Hematopoietic multipotent progenitor cell treated with erythropoietin and hydrocortisone succinate and interleukin-3 and kit ligand, for 15 days (in vitro differentiated cells): Measurements from ENCODE around the gene PABPN1.
A peak's percentile ranks its signal among the peaks of the same experiment; 100 is the strongest.

Source experiments
- DNase-seq: peaks from one replicate; pipeline ENCODE4 v3.0.0-alpha.2; 2015; ENCODE audit warnings: low spot score

PABPN1 gene

DNA sequence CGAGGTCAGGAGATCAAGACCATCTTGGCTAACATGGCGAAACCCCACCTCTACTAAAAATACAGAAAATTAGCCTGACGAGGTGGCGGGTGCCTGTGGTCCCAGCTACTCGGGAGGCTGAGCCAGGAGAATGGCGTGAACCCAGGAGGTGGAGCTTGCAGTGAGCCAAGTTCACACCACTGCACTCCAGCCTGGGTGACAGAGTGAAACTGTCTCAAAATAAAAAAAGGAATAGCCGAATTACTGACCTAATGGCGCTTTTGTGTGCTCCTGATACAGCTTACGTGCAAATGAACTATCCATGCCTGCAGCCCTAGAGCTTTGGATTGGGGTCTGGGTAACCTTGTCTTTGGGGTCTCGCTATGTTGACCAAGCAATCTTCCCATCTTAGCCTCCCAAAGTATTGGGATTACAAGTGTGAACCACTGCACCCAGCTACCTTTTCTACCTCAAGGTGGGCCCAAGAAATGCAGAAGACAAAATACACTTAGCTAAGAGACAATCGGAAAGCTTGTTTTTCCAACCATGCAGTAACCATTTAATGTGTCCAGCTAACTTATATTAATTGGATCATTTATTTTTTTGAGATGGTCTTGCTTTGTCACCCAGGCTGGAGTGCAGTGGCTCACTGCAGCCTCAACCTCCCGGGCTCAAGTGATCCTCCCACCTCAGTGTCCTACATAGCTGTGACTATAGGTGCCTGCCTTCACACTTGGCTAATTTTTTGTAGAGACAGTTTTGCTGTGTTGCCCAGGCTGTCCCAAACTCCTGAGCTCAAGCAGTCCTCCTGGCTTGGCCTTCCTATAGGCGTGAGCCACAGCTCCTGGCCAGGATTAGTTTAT lies 5.5 kb downstream of the PABPN1 start:
- no peak for DNase-seq

DNA sequence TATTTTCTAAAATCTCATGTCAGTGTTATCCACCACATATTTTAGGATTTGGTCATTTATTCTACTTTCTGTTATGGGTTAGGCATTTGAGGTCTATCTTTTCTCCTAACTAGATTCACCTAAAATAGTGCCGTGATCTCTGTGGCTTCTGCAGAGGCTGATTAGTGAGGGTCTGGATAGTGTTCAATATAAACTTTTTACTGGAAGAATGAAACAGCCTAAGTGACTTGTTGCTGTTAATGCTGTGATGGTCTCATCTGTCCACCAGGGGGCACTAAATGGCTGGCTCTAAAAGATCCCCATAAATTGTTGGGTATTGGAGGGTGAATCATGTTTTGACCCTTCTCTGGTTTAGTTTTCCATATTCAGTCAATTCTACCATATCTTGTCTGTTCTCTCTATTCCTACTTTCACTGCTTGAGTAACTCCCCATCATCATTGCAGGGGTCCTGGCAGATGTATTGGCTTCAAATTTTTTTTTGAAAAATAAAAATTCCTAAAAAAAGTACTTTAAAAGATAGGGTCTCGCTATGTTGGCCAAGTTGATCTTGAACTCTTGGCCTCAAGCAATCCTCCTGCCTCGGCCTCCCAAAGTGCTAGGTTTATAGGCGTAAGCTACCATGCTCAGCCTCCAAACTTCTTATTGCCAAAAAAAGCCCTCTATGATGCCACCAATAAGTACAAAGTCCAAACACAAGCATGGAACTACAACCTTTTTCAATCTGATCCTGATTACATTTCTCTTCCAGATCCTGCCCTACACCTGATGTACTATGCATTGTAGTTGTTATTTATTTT lies 6.9 kb downstream of the PABPN1 start:
- DNase-seq: peak; percentile 80

DNA sequence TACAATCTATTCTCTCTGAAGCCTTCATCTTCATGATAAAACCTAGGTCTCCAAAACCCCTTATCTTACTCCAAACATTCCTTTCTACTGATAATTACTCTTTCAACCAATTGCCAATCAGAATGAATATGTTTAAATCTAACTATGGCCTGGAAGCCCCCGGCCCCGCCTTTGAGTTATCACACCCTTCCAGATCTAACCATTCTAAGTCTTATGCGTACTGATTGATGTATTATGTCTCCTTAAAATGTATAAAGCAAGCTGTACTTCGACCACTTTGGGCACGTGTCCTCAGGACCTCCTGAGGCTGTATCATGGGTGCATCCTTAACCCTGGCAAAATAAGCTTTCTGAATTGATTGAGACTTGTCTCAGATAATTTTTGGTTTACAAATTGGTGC lies 14.4 kb downstream of the PABPN1 start:
- no peak for DNase-seq

DNA sequence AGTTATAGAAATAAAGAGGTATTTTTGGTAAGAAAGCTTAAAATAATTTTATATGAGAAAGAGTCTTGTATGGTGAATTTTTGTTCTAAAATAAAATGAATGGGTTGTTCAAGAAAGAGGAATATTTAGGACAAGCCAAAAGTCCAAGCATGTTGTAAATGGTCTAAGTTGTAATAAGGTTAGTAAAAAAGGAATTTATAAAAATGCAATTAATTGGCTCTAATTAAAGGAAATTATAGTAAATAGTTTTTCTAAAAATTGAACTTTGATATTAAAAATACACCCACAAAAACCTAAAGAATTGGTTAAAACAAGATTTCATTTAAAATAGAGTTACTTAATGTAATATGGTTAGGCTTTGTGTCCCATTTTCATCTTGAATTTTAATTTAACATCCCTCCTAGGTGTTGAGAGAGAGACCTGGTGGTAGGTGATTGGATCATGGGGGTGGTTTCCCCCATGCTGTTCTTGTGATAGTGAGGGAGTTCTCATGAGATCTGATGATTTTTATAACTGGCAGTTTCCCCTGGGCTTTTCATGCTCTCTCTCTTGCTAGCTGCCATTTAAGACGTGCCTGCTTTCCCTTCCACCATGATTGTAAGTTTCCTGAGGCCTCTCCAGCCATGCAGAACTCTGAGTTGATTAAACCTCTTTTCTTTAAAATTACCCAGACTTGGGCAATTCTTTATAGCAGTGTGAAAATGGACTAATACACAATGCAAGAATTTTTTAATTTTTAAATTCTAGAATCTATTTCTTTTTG lies 18.4 kb downstream of the PABPN1 start:
- no peak for DNase-seq

DNA sequence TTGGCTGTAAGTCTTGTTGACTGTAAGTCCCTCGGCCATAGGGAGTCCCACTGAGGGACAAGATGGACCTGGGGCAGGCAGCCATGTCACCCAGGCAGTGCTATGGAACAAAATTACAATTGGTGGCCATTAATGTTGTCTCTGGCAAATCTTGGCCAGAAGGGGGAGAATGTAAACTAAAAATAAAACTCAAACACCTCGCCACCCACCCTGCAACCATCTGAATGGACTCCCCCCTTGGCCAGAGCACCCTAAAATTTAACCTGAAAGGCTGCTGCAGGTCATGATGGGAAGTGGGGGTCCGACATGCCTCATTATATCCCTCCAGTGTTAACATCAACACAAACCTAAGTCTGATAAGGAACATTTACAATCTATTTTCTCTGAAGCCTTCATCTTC lies 23.2 kb downstream of the PABPN1 start:
- no peak for DNase-seq

DNA sequence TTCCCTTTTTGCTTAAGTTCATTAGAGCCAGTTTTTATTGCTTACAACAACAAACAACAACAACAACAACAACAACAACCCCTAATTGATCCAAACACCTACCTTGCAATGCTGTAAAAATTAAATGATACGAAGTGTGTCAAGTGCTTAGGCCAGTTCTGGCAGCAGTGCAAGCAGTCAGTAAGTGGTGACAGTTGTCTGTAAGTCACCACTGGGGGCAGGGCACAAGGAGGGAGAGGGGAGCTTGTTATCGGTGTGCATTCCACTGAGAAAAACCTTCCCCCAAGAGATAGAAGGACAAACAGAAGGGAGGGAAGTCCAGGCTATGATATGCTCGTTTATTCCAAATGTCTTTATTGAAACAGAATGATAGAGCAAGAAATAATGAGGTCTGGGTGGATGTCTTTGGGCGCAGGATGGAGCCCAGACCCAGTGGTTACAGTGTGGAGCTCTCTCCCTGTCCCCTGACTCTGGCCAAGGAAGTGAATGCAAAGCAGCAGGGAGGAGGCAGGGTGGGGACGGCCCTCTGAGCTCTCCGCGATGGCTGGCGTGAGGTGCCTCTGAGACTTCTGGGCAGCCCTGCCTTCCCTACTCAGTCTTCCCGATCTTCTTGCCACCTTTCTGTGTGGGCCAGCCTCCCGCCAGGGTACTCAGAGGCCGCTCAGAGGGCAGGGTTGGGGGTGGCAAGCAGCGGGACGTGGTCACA lies 24.9 kb downstream of the PABPN1 start:
- no peak for DNase-seq

DNA sequence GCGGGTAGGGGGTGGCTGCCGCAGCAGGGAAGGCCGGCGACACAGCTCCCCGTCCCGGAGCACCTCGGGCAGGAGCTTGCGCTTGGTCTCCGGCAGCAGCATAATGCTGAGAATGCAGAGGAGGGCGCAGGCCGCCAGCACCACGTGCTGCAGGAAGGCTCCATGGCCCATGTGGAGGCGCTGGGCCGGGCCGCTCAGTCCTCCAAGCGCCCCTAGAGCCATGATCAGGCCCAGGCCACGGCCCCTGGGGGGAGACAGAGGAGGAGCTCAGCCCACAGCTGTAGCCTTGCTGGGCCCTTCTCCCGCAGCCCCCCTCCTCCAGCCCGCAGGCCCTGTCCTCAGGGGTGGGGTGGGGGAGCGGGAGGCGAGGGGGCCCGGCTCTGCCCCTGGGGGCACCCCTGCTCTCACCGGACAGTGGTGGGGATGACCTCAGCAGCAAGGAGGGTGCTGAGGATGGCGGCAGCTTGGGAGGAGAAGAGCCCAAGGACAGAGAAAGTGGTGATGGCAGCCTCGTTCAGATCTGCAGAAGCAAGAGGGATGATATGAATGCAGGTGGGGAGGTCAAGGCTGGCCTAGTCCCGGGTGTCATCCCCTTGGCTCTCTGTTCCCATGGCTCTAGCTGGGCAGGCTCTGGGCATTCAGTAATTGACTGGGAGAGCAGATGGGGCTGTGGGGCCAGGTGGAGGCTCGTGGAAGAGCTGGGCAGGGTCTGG lies 25.6 kb downstream of the PABPN1 start:
- DNase-seq: no peak

DNA sequence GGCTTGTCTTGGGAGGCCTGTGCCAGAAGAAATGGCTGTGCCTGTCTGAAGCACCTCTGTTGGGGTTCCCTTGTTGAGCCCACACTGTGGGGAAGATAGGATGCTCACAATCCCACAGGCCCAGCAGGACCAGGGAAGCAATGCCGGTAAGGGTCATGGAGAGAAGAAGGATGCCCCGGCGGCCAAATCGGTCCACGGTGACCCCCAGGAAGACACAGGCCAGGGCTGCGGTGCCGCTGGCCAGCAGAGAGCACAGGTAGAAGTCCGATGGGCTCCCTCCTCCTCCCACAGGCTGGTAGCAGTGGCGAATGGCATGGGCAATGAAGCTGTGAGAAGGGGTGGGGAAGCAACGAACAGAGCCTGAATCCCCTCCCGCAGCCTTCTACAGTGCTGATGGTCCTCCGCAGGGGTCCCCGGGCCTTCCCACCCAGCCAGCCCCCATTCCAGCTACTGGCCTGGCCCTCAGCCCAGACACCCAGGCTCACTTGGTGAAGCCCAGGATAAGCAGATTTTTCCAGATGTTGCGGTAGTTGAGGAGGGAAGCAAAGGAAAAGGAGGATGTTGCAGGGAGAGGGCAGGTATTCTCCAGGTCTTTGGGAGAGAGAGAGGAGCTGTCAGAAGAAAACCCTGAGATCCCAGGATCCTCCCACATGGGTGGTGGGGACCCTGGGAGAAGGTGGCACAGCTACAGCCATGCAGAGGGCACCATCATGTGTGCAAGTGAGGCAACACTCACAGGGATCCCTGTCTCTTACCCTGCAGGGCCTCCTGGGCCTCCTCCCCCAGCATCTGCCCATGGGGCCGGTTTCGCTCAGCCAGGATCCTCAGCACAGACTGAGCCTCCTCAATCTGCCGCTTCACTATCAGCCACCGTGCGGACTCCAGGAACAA lies 26.4 kb downstream of the PABPN1 start:
- DNase-seq: no peak

DNA sequence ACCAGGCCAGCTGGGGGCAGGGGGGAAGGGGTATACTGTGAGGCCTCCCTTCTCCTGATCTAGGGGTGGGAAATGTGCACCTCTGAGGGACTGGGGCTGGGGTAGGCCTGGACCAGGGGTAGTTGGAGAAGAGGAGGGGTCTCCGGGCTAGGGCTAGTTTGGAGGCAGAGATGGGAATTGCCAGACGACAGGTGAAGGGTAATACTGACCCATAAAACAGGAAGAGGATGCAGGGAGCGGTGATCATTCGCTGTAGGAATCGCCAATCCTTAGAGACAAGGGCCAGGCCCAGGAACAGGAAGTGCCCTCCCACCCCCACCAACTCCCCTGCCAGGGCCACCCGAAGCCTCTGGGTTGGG lies 27.0 kb downstream of the PABPN1 start:
- no peak for DNase-seq

DNA sequence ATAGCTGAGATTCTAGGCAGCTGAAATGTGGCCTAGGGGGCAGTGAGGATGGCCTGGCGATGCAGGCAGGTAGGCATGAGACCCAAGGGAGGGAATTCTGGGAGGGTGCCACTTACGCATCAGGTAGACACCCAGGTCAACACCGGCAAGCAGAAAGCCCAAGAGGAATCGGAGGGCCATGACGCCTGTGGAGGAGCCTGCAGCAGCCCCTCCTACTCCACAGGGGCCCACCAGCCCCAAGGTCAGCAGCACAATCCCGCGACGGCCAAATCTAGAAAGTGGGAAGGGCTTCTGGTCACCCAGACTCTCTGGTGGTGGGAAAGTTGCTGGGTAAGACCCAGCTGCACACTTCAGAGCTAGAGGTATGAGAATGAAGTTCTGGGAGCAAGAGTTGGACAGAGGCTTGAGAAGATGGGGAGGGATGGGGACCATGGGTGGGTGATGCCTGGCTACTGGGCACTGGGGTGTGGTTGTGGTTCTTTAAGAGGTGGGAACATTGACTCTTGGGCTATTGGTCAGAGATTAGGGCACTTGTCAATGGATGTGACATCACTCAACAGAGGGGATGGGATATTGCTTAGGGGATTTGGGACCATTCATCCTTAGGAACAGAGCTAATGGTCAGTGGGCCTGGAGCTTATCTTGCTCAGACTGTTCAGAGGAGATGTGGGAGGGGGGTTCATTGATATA lies 28.0 kb downstream of the PABPN1 start:
- no peak for DNase-seq

DNA sequence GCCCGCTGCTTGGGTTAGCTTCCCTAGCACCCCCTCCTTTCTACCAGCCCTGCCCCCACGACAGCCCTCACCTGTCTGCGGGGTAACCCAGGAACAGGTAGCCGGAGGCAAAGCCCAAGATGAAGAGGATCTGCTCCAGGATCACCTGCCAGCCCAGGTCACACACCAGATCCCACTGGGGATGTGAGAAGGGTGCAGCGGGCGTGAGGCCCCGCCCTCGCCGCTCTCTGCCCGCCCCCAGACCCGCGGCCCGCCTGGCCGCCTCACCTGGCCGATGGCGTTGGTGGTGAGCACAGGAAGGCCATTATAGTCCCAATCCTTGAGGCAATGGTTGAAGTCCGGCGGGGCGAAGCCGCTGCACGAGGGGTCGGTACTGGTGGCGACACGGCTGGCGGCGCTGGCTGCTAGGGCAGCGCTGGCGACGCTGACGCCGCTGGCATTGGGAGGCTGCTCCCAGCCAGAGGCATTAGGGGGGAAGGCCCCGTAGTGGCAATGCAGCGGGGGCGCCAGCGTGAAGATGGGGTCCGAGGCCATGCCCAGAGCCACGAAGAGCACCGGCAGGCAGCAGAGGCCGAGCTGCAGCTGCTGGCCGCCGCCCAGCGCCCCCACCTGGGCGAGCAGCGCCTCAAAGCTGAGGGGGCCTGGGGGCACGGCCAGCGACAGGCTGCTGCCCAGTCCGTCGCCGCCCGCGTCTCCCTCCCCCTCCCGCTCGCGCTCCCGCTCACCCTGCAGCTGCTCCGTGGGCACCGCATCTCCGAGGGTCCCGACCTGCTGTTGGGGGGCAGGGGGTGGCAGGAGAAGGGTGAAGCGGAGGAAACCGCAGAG lies 30.6 kb downstream of the PABPN1 start:
- no peak for DNase-seq

DNA sequence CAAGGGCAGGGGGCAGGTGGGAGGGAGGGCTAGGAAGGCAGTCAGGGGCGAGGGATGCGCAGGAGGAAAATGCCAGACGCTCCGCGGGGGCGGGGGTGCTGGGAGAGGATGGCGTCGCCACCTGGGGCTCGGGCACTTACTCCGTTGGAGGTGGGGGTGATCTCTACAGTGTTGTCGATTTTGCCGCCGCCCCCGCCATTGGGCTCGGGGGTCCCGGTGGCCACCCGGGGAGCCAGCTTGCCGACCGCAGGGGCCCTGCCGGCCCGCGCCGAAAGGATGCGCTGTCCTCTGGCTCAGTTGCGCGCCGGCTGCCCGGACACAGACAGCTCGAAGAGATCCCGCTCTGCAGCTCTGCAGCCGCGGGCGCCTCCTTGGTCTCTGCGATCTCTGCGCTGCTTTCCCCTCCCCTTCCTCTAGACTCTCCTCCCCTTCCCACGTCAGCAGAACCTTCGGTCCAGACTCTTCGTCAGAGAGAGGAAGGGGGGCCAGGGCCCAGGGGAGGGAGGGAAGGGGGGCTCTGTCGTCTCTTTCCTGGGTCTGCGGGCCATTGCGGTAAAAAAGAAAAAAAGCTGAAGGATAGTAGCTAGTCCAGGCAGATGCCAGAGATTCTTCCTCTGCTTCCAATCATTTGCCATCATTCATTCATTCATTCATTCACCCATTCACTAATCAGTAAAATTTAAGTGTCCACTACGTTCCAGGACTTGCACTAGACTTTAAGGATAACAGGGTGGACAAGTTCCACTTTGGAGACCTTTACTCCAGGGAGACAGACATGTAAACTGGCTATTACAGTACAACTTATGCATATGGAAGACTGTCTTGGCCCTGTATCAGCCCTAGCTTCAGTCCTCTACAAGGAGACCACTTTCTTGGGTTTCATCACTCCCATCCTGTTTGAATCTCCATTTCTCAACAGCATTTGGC lies 31.5 kb downstream of the PABPN1 start, which contains the start of gene SLC22A17:
Gene SLC22A17, minus strand, starts transcription at position 382 of the 927 bp plus-strand sequence.
- no peak for DNase-seq

DNA sequence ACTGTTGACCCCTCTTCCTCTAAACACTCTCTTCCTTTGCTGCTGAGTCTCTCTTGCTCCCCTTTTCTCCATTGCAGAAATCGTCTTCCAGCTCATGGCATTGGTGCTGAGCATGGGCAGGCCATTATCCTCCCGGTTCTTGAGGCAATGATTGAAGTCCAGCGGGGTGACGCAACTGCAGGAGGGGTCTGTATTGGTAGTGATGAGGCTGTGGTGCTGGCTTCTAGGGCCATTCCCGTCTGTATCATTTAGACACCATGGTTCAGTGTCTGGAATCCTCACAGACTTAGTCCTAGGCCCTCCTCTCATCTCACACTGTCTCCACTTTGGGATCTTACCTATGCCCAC lies 32.1 kb downstream of the PABPN1 start:
- no peak for DNase-seq

DNA sequence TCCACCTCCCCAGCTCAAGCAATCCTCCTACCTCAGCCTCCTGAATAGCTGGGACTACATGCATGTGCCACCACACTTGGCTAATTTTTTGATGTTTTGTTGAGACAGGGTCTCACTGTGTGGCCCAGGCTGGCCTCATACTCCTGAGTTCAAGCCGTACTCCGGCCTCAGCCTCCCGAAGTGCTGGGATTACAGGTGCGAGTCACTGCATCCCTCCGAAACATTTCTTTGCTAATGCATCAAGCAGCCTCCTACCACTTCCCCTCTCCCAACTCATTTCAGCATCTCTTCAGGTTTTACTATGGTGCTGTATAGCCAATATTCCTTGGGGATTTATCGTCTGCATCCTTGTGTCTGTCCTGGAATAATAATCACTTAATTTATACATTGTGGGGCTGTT lies 33.7 kb downstream of the PABPN1 start:
- no peak for DNase-seq

DNA sequence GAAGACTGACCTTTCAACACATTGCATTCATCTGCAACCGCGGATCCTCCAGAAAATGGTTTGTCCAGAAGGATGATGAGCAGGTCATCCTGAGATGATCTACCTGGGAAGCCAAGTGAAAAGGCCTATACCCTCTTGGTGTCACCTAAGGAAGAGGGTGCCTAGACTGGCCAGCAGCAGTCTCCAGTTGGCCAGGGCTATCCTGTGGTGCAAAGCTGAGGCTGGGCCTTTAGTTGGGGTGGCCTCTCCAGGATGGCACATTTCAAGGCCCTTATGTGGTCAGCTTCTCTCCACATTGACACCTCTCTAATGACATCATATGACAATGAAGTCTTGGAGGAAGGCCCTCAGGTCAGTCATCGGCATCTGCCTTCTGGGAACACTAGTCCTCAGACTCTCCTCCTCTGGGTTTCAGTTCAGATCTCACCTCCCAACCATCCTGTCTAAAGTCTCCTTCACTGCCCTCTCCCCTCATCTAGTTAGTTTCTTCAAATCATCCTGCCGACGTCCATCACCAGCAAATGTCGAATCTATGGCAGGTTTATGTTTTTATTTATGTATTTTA lies 34.7 kb downstream of the PABPN1 start:
- no peak for DNase-seq

DNA sequence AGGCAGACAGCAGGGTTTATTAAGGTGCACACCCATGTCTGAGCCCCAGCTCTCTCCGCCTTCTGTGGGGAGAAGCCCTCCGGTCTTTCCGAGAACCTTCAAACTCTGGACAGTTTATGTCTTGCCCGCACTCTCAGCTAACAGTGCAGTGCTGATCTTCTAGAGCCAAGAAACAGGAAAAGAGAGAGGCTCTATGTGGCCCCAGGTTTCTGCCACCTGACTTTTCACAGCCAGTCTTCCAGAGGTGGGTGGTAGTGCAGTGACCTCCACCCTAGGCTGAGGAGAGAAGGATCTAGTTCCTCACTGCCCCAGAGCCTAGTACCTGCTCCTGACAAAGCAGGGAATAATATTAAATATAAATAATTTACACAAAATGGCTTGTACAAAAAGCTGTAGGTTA lies 35.4 kb downstream of the PABPN1 start:
- DNase-seq: no peak

DNA sequence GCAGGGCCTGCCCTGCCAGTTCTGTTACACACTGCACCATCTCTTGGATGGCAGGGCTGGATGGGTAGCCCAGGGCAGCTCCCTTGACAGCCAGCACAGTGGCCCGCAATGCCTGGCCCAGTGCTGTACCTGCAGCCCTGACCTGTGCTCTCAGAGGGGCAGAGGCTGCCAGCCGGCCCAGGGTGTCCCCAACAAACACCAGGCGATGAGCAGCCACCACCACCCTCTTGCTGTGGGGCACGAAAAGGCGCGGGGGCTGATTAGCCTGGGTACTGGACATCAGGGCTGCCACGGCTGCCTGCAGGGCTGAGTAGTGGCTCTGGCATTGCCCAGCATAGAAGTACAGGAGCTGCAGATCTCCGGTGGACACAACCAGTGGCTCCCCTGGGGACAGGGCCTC lies 36.0 kb downstream of the PABPN1 start:
- DNase-seq: no peak
